Umbilical cord (tissue), 2 donors: ENCODE measurements around the gene PITPNB. TPM values are rescaled to one million over a fixed set of nuclear protein-coding genes. Genes with fewer than 3 reads are reported as not detected.

Experiments
- DNase-seq: peaks from one replicate; pipeline ENCODE4 v3.0.0-alpha.2; 2015; ENCODE audit warnings: low spot score
- total RNA-seq: library from RNA; depleted of rRNA; stranded (reverse); fragments of >200 nt; gene quantifications from one replicate; pipeline ENCODE4 v1.2.3, GENCODE V29; 2014; ENCODE audit warnings: low replicate concordance; ENCODE audit not compliant: insufficient read depth

The PITPNB gene
- total RNA-seq = 95.8 TPM

DNA sequence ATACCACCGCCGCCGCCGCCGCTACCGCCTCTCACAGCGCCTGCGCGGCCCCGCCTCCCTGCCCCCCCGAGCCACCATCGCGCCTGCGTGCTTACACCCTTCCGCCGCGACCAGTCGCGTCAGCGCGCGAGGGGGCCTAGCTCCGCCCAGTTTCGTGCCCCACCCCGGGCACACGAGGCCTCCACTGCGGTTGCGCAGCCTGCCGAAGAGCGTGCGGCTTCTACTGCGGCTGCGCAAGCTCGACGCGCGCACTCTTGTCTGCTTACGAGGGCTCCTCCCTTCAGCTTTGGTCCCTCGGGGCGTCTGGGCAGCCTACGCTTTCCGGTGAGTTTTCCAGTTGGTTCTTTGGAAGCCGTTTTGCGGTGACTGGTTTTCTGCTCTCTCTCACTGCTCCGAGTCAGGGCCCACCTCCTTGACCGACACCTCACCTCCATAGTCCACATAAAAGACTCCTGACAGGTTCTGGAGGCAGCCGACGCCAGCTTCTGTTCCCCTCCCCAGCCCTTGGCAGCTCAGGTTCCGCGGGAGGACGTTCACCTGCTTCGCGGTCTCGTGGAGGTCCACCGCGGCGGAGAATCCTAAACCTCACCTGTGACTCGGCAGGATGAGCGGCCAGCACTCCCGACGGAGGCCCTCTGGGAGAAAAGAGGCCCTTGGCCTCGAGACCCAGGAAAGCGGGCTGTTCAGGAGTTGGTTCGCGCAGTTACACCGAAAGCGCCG, at the start of gene PITPNB:
TSS of gene PITPNB (minus strand) at position 35 of the 720 bp plus-strand sequence. CDS start 65 bp downstream, outside the sequence.
- DNase-seq = peak; percentile 99

GRCh38 chr22:27966168-27967064, 47.4 kb upstream of the PITPNB start:
- no peak for DNase-seq

DNA sequence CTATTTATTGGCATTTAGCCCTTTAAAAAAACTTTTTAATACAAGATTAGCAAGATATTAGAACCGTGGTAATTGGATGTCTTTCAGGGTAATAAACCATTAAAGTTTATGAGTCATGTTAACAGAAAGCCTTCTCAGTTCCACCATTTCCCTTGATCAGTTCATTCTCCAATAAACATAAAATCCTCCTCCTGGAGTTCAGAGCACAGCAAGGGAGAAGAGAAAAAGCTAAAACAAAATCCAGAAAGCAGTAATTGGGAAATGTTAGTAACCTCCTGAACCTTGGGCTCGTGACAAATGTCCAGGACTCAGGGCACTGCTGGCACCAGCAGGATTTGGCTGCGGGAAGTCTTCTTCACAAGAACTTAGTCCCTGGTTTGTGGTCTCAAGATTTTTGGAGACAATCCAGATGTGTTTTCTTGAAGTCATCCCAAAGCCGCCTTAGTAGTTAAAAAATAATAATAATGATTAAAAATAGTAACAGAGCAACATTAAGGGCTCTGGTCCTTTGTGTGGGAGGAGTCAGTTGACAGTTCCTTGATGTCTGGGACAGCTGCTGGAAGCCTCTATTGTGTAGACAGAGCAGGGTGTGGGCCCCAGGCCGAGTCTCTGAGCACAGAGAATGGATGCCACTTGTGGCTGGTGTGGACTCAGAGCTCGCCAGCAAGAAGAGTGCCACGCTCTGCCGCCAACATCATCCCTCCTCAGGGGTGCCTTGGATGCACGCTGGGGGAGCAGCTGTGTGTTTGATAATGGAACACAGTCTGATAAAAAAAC, 43.4 kb upstream of the PITPNB start:
- DNase-seq = no peak

DNA sequence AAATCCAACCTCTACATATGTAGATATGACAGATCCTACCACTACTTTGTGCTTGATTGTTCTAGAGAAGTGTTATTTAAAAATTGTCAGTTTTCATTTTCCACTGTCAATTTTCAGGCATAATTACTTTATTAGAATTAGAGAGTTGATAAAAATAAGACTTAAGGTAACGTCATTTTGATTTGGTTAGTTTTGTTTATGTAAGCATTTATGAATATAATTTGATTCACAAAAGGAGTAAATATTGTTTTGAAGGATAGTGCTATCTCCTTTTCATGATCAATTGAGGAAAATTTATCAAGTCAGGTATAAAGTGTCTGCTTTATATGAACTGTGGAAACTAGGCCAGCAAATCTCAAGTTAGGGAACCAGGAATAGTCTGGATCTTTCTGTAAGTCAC, 42.6 kb upstream of the PITPNB start:
- DNase-seq = no peak

DNA sequence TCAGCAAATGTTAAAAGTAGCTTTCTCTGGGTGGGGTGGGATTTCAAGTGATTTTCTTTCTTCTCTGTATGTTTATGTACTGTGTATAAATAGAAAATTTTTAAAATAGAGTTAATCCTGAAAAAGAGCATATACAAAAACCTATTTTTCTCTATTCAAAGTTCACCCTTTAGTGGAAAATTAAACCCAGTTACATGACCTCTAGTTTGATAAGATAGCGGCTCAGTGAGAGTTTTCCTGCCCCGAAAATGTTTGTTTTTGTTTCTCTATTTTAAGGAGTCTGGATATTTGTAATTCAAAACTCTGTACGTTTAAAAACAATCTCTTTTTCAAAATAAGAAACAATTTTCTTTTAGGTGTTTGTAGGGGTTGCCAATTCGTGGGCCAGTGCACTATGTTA, 42.1 kb upstream of the PITPNB start:
- DNase-seq = no peak

DNA sequence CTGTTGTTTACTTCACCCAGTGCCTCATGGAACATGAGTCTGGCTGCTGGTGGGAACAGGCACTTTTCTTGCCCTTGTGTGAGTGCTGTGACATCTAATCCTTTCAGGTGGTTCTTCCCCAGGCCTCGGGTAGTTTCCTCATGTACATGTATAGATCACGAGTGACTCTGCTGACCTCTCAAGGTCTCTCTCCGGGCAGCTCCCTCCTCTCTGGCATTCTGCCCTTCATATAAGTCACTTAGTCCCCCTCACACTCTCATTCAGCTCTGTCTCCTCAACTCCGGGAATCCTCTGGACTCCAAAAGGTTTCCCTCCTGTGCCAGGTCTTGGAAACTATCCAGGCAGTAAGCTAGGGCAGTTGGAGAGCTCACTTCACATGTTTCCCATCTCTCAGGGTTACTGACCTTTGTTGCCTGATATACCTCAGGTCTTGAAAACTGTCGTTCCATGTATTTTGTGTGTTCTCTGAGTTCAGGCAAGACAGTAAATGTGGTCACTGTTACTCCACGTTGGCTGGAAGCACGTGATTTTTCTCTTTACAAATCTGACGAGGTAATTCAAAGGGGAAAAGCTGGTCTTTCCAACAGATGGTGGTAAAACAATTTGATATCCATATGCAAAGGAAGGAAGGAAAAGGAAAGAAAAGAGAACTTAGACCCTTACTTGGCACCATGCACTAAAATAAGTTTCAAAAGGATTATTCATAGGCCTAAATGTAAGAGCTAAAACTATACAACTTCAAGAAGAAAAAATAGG, 40.5 kb upstream of the PITPNB start:
- peak; percentile 7 for DNase-seq

- DNase-seq = no peak
Observed at GRCh38 chr22:27952779-27953178, 33.7 kb upstream of the PITPNB start.

GRCh38 chr22:27952091-27952490, 33.0 kb upstream of the PITPNB start:
- peak; percentile 27 for DNase-seq

- DNase-seq = no peak
Observed at GRCh38 chr22:27949421-27949820, 30.4 kb upstream of the PITPNB start.

- no peak for DNase-seq
Observed at GRCh38 chr22:27948569-27948968, 29.5 kb upstream of the PITPNB start.

DNA sequence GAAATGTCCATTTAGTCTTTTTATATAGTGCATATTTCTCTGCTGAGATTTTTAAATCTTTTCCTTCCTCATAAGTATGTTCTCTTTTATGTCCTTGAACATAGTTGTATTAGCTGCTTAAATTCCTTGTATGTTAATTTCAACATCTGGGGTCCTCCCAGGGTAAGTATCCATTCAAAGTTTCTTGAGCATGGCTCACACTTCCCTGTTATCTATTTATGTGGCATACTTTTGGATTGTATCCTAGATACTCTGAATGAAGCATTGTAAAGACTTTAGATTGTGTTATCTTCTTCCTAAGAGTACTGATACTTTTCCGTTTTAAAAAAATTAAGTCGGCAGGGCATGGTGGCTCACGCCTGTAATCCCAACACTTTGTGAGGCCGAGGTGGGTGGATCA, 28.4 kb upstream of the PITPNB start:
- DNase-seq = no peak

GRCh38 chr22:27941143-27941542, 22.1 kb upstream of the PITPNB start:
- DNase-seq = no peak

- no peak for DNase-seq
Observed at GRCh38 chr22:27937453-27937852, 18.4 kb upstream of the PITPNB start.

DNA sequence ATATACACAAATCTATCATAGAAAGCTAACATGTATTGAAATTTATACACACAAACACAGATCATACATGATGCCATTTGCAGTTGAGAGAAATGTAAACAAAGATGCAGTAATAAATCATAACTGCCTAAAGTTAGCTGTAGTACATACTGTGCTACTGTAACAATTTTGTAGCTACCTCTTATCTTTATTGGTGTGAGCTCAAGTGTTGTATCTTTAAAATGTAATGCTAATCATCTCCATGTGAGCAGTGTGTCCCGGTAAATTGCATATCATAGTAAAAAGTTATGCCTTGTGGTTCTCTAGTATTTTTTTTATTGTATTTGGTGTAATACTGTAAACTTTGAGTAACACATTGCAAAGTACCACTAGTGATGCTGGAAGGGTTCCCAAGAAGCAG, 16.8 kb upstream of the PITPNB start:
- no peak for DNase-seq

- DNase-seq = no peak
Observed at GRCh38 chr22:27934069-27934468, 15.0 kb upstream of the PITPNB start.

GRCh38 chr22:27933186-27933983, 14.3 kb upstream of the PITPNB start:
- DNase-seq = no peak

GRCh38 chr22:27930331-27931060, 11.4 kb upstream of the PITPNB start:
- peak; percentile 26 for DNase-seq

DNA sequence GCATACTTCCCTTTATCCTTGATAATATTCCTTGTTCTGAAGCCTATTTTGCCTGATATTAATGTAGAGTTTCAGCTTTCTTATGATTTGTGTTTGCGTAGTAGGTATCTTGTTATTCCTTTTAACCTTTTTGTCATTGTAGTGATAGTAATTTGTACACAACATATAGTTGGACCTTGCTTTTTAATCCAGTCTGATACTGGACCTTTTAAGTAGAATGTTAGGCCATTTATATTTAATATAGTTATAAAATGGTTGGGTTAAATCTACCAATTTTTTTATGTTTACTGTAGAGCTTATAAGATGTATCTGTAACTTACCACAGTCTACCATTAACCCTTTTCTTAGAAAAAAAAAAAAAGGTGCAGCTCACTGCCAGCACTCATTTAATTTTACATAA, 8.6 kb upstream of the PITPNB start:
- DNase-seq = no peak

DNA sequence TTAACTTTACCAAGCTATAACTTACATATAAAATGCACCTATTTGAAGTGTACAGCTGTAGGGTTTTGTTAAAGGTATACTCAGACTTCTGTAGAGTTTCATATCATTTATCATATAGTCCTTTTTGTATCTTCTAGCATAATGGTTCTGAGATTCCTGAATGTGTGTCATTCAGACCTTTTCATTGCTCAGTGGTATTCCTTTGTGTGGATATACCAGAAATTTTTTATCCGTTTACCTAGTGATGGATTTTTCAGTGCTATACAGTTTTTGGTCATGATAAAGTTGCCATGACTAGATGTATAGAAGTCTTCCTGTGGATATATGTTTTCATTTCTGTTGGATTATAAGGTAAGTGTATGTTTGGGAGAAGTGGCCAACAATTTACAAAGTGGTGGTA, 6.3 kb upstream of the PITPNB start:
- DNase-seq = no peak
